Stimulated activated CD8-positive, alpha-beta memory T cell treated with anti-CD3 and anti-CD28 coated beads, Interleukin-15, amount 100 ng/mL, for 24 hours (primary cell): ENCODE measurements around the gene EIF2S2.

Source experiments
- DNase-seq: peaks from one replicate; pipeline ENCODE4 v3.0.0-alpha.2; 2020; ENCODE audit warnings: low read depth

EIF2S2 gene

GRCh38 chr20:34064286-34064685 is 47.8 kb downstream of the EIF2S2 start:
- no peak for DNase-seq

- no peak for DNase-seq
Observed at GRCh38 chr20:34062570-34063482, 49.2 kb downstream of the EIF2S2 start.

- DNase-seq, result no peak
Observed at GRCh38 chr20:34061695-34062094, 50.3 kb downstream of the EIF2S2 start.

- DNase-seq, result no peak
Observed at GRCh38 chr20:34060970-34061369, 51.1 kb downstream of the EIF2S2 start.

- no peak for DNase-seq
Observed at GRCh38 chr20:34058831-34059230, 53.2 kb downstream of the EIF2S2 start.

- no peak for DNase-seq
Observed at GRCh38 chr20:34055290-34055689, 56.8 kb downstream of the EIF2S2 start.

GRCh38 chr20:34052414-34052813 is 59.6 kb downstream of the EIF2S2 start:
- DNase-seq, result no peak

- DNase-seq, result no peak
Observed at GRCh38 chr20:34049897-34050695, 61.9 kb downstream of the EIF2S2 start.

- no peak for DNase-seq
Observed at GRCh38 chr20:34049389-34049788, 62.7 kb downstream of the EIF2S2 start.

GRCh38 chr20:34047917-34048316 is 64.1 kb downstream of the EIF2S2 start:
- no peak for DNase-seq

- no peak for DNase-seq
Observed at GRCh38 chr20:34047010-34047687, 64.9 kb downstream of the EIF2S2 start.

- no peak for DNase-seq
Observed at GRCh38 chr20:34045930-34046725, 65.9 kb downstream of the EIF2S2 start.

- no peak for DNase-seq
Observed at GRCh38 chr20:34045294-34045693, 66.7 kb downstream of the EIF2S2 start.

- DNase-seq, result no peak
Observed at GRCh38 chr20:34043025-34043424, 69.0 kb downstream of the EIF2S2 start.

GRCh38 chr20:34042262-34042661 is 69.8 kb downstream of the EIF2S2 start:
- DNase-seq, result no peak

- DNase-seq, result no peak
Observed at GRCh38 chr20:34041226-34041625, 70.8 kb downstream of the EIF2S2 start.

GRCh38 chr20:34040300-34040995 is 71.6 kb downstream of the EIF2S2 start:
- no peak for DNase-seq
